NCI-H2171 treated with DMSO at 0.1 percent for 48 hours (cell line): ENCODE data around the gene SPSB4.
"Not testable (repeated sequence)": the region's sequence is repeated elsewhere in the genome, so short reads cannot be mapped to it uniquely, and the experiment has no call there.

Experiments used
- DNase-seq: peaks from one replicate; lab custom pipeline; 2025; lab: John Stamatoyannopoulos, UW

Gene SPSB4

GRCh38 chr3:141115789-141116541 is 64.8 kb downstream of the SPSB4 start:
- no peak for DNase-seq

- no peak for DNase-seq
These were observed 65.6 kb downstream of the SPSB4 start for GRCh38 chr3:141116721-141117120.

GRCh38 chr3:141117982-141118381 is 66.8 kb downstream of the SPSB4 start:
- DNase-seq, result not testable (repeated sequence)

- no peak for DNase-seq
These were observed 71.4 kb downstream of the SPSB4 start for GRCh38 chr3:141122455-141123030.

GRCh38 chr3:141123677-141124410 is 72.7 kb downstream of the SPSB4 start:
- no peak for DNase-seq

- no peak for DNase-seq
These were observed 73.6 kb downstream of the SPSB4 start for GRCh38 chr3:141124715-141125114.

- no peak for DNase-seq
These were observed 74.2 kb downstream of the SPSB4 start for GRCh38 chr3:141125351-141125750.

- DNase-seq, result no peak
These were observed 75.7 kb downstream of the SPSB4 start for GRCh38 chr3:141126661-141127343.

- DNase-seq, result no peak
These were observed 76.4 kb downstream of the SPSB4 start for GRCh38 chr3:141127344-141128125.

- no peak for DNase-seq
These were observed 77.1 kb downstream of the SPSB4 start for GRCh38 chr3:141128126-141128777.

GRCh38 chr3:141129049-141129448 is 77.9 kb downstream of the SPSB4 start:
- peak; percentile 37 for DNase-seq

GRCh38 chr3:141129541-141130011 is 78.4 kb downstream of the SPSB4 start:
- peak; percentile 98 for DNase-seq

GRCh38 chr3:141143517-141143916 is 92.4 kb downstream of the SPSB4 start:
- no peak for DNase-seq

- DNase-seq, result no peak
These were observed 95.9 kb downstream of the SPSB4 start for GRCh38 chr3:141146979-141147470.

GRCh38 chr3:141147657-141148056 is 96.5 kb downstream of the SPSB4 start:
- no peak for DNase-seq

- no peak for DNase-seq
These were observed 97.0 kb downstream of the SPSB4 start for GRCh38 chr3:141148169-141148568.

- DNase-seq, result no peak
These were observed 97.6 kb downstream of the SPSB4 start for GRCh38 chr3:141148770-141149169.

GRCh38 chr3:141150081-141150830 is 99.1 kb downstream of the SPSB4 start:
- no peak for DNase-seq

GRCh38 chr3:141150931-141151330 is 99.8 kb downstream of the SPSB4 start:
- DNase-seq, result peak; percentile 24

- no peak for DNase-seq
These were observed 100.3 kb downstream of the SPSB4 start for GRCh38 chr3:141151439-141151838.
